ENCODE measurements around the gene C5orf58.

GRCh38 chr5:170228762-170229435, 3.9 kb upstream of the C5orf58 start:
- TF ChIP-seq CTCF (IDR thresholded peaks at IDR 0.05), result no peak
- TF ChIP-seq POLR2A (IDR thresholded peaks at IDR 0.05), result no peak

Data from vagina (tissue), 2 donors.